Esophagus squamous epithelium (tissue), 4 donors: ENCODE results near the gene PDE9A.
"Not testable (repeated sequence)": the region's sequence is repeated elsewhere in the genome, so short reads cannot be mapped to it uniquely, and the experiment has no call there.

Experiments used
- CTCF ChIP-seq, 6 experiments: fragments of 450-650 bp in 4 of 6; fragments of 200-600 bp in 2 of 6; sonication (generic) in 2 of 6; IDR thresholded peaks; one replicate each; pipeline ENCODE4 v1.5.1; 2016 to 2019; ENCODE audit warnings: antibody characterized with exemption in 6 of 6, mild to moderate bottlenecking in 4 of 6, moderate library complexity in 4 of 6
- POLR2A ChIP-seq, 4 donors: fragments of 450-650 bp; IDR thresholded peaks; one replicate each; pipeline ENCODE4 v1.6.1; 2017; ENCODE audit warnings: antibody characterized with exemption in 4 of 4, mild to moderate bottlenecking in 4 of 4, moderate library complexity in 3 of 4

- not testable (repeated sequence) for TF ChIP-seq CTCF, POLR2A (IDR thresholded peaks at IDR 0.05)
Measured at GRCh38 chr21:42801616-42802015, 148.2 kb downstream of the PDE9A start.
